Femur (tissue), 1 donor: ENCODE results near the gene GATA5.

Source experiments
- DNase-seq: peaks from one replicate; pipeline ENCODE4 v3.0.0-alpha.2; 2017

GATA5 gene

GRCh38 chr20:62451156-62451767, 24.5 kb downstream of the GATA5 start:
- no peak for DNase-seq

- no peak for DNase-seq
These were observed 25.7 kb downstream of the GATA5 start for GRCh38 chr20:62449951-62450691.

GRCh38 chr20:62448788-62449187, 27.0 kb downstream of the GATA5 start:
- DNase-seq, result no peak

- DNase-seq, result no peak
These were observed 27.8 kb downstream of the GATA5 start for GRCh38 chr20:62448038-62448437.

GRCh38 chr20:62446888-62447869, 28.6 kb downstream of the GATA5 start:
- DNase-seq, result no peak

- no peak for DNase-seq
These were observed 29.3 kb downstream of the GATA5 start for GRCh38 chr20:62446481-62446880.

- no peak for DNase-seq
These were observed 30.0 kb downstream of the GATA5 start for GRCh38 chr20:62445553-62446340.

GRCh38 chr20:62444286-62444685, 31.5 kb downstream of the GATA5 start:
- DNase-seq, result no peak

- no peak for DNase-seq
These were observed 33.7 kb downstream of the GATA5 start for GRCh38 chr20:62441987-62442539.

- no peak for DNase-seq
These were observed 36.6 kb downstream of the GATA5 start for GRCh38 chr20:62439218-62439617.

- DNase-seq, result peak; percentile 55
These were observed 37.9 kb downstream of the GATA5 start for GRCh38 chr20:62437927-62438326.

GRCh38 chr20:62437496-62437895, 38.3 kb downstream of the GATA5 start:
- no peak for DNase-seq

- DNase-seq, result no peak
These were observed 39.1 kb downstream of the GATA5 start for GRCh38 chr20:62436692-62437091.

GRCh38 chr20:62433658-62434497, 41.9 kb downstream of the GATA5 start:
- no peak for DNase-seq

GRCh38 chr20:62430866-62431447, 44.8 kb downstream of the GATA5 start:
- no peak for DNase-seq

- DNase-seq, result no peak
These were observed 45.4 kb downstream of the GATA5 start for GRCh38 chr20:62430311-62430853.

GRCh38 chr20:62429455-62430310, 46.1 kb downstream of the GATA5 start:
- no peak for DNase-seq

- no peak for DNase-seq
These were observed 47.1 kb downstream of the GATA5 start for GRCh38 chr20:62428396-62429295.

- no peak for DNase-seq
These were observed 47.8 kb downstream of the GATA5 start for GRCh38 chr20:62428002-62428372.
